GM19240 (cell line): Measurements from ENCODE around the gene HOXC12.

Experiments used
- DNase-seq: peaks from one replicate; pipeline ENCODE4 v3.0.0; 2011; ENCODE audit warnings: low spot score; ENCODE audit not compliant: insufficient read length

The HOXC12 gene

GRCh38 chr12:54006559-54007220, 52.0 kb downstream of the HOXC12 start:
- DNase-seq: no peak

GRCh38 chr12:54007538-54008259, 53.0 kb downstream of the HOXC12 start:
- DNase-seq: no peak

GRCh38 chr12:54008260-54008552, 53.5 kb downstream of the HOXC12 start:
- no peak for DNase-seq
